H9 (cell line): ENCODE data around the gene VSIR. TPM values are rescaled to one million over a fixed set of nuclear protein-coding genes. Genes with fewer than 3 reads are reported as not detected.

Experiments used
- DNase-seq: peaks from one replicate; pipeline ENCODE4 v3.0.0-alpha.2; 2017
- H2AFZ ChIP-seq: one replicate; pipeline ENCODE4 v1.6.1; 2013; ENCODE audit warnings: mild to moderate bottlenecking, low read length, control low read depth, moderate library complexity
- H2AK5ac ChIP-seq: 2 replicates; pipeline ENCODE4 v1.6.1; 2013; ENCODE audit warnings: low read length, control low read depth, mixed read lengths; ENCODE audit not compliant: insufficient read length
- H2BK120ac ChIP-seq: one replicate; pipeline ENCODE4 v1.6.1; 2013; ENCODE audit warnings: low read depth, mild to moderate bottlenecking, low read length, control low read depth, inconsistent platforms; ENCODE audit not compliant: poor library complexity, severe bottlenecking
- H2BK12ac ChIP-seq: 2 replicates; pipeline ENCODE4 v1.6.1; 2013; ENCODE audit warnings: low read length, control low read depth, mixed read lengths, low read depth; ENCODE audit not compliant: insufficient read length
- H2BK15ac ChIP-seq: 2 replicates; pipeline ENCODE4 v1.6.1; 2013; ENCODE audit warnings: low read depth, low read length, control low read depth
- H2BK20ac ChIP-seq: one replicate; pipeline ENCODE4 v1.6.1; 2013; ENCODE audit warnings: low read depth, mild to moderate bottlenecking, low read length, control low read depth, inconsistent platforms; ENCODE audit not compliant: poor library complexity, severe bottlenecking
- H2BK5ac ChIP-seq: 2 replicates; pipeline ENCODE4 v1.6.1; 2013; ENCODE audit warnings: low read length, control low read depth, mixed read lengths; ENCODE audit not compliant: insufficient read length
- H3K14ac ChIP-seq: 2 replicates; pipeline ENCODE4 v1.6.1; 2013; ENCODE audit warnings: low read length, control low read depth; ENCODE audit not compliant: insufficient read depth
- H3K18ac ChIP-seq: 2 replicates; pipeline ENCODE4 v1.6.1; 2013; ENCODE audit warnings: low read depth, mild to moderate bottlenecking, mixed read lengths, low read length, control low read depth; ENCODE audit not compliant: insufficient read length
- H3K23ac ChIP-seq: 2 replicates; pipeline ENCODE4 v1.6.1; 2013; ENCODE audit warnings: low read length, control low read depth, mixed read lengths, low read depth; ENCODE audit not compliant: insufficient read length
- H3K23me2 ChIP-seq: 2 replicates; pipeline ENCODE4 v1.6.1; 2013; ENCODE audit warnings: low read depth, mild to moderate bottlenecking, mixed read lengths, low read length, control low read depth; ENCODE audit not compliant: insufficient read length, poor library complexity, severe bottlenecking
- H3K27ac ChIP-seq: 2 replicates; pipeline ENCODE4 v1.5.1; 2013; ENCODE audit warnings: low read length, control low read depth, mixed read lengths, low read depth; ENCODE audit not compliant: insufficient read length
- H3K27me3 ChIP-seq: 2 replicates; pipeline ENCODE4 v1.6.1; 2013; ENCODE audit warnings: low read length, control low read depth, inconsistent platforms; ENCODE audit not compliant: insufficient read depth
- H3K4ac ChIP-seq: 2 replicates; pipeline ENCODE4 v1.6.1; 2013; ENCODE audit warnings: low read depth, mild to moderate bottlenecking, control low read depth, inconsistent platforms, low read length, moderate library complexity
- H3K4me1 ChIP-seq: 2 replicates; pipeline ENCODE4 v1.6.1; 2013; ENCODE audit warnings: low read length, control low read depth, inconsistent platforms; ENCODE audit not compliant: insufficient read depth
- H3K4me2 ChIP-seq: 2 replicates; pipeline ENCODE4 v1.6.1; 2013; ENCODE audit warnings: low read length, control low read depth, mixed read lengths; ENCODE audit not compliant: insufficient read length, insufficient read depth
- H3K56ac ChIP-seq: 2 replicates; pipeline ENCODE4 v1.6.1; 2013; ENCODE audit warnings: low read depth, mild to moderate bottlenecking, mixed read lengths, low read length, control low read depth; ENCODE audit not compliant: insufficient read length
- H3K79me1 ChIP-seq: 2 replicates; pipeline ENCODE4 v1.6.1; 2013; ENCODE audit warnings: low read depth, mild to moderate bottlenecking, moderate library complexity, low read length, control low read depth, inconsistent platforms; ENCODE audit not compliant: insufficient read depth, poor library complexity, severe bottlenecking
- H3K79me2 ChIP-seq: 2 replicates; pipeline ENCODE4 v1.6.1; 2013; ENCODE audit warnings: low read length, control low read depth, inconsistent platforms; ENCODE audit not compliant: insufficient read depth
- H3K9ac ChIP-seq: 2 replicates; pipeline ENCODE4 v1.6.1; 2013; ENCODE audit warnings: low read length, control low read depth, mixed read lengths; ENCODE audit not compliant: insufficient read length; ENCODE audit errors: extremely low read depth
- H3K9me3 ChIP-seq: one replicate; pipeline ENCODE4 v1.6.1; 2013; ENCODE audit warnings: low read depth, low read length, inconsistent platforms; ENCODE audit not compliant: control insufficient read depth
- H3T11ph ChIP-seq: one replicate; pipeline ENCODE4 v1.6.1; 2013; ENCODE audit warnings: mild to moderate bottlenecking, low read length, control low read depth, inconsistent platforms
- H4K20me1 ChIP-seq: one replicate; pipeline ENCODE4 v1.6.1; 2013; ENCODE audit not compliant: control insufficient read depth, insufficient read length, insufficient read depth
- H4K5ac ChIP-seq: 2 replicates; pipeline ENCODE4 v1.6.1; 2013; ENCODE audit warnings: low read depth, mild to moderate bottlenecking, mixed read lengths, low read length, control low read depth; ENCODE audit not compliant: insufficient read length
- H4K8ac ChIP-seq: replicated peaks from 2 replicates; pipeline ENCODE4 v1.6.1; 2013; ENCODE audit warnings: low read length, control low read depth, mixed read lengths, low read depth; ENCODE audit not compliant: insufficient read length
- H4K91ac ChIP-seq: 2 replicates; pipeline ENCODE4 v1.6.1; 2013; ENCODE audit warnings: low read depth, mild to moderate bottlenecking, moderate library complexity, mixed read lengths, low read length, control low read depth; ENCODE audit not compliant: insufficient read length
- H3K27ac Mint-ChIP-seq, 3 experiments: 2 replicates in 2 of 3; 3 replicates in 1 of 3; pipeline ENCODE4 v1.8.0; 2020 to 2021; ENCODE audit warnings: mixed read lengths in 3 of 3, mild to moderate bottlenecking in 1 of 3, moderate library complexity in 1 of 3
- H3K27me3 Mint-ChIP-seq: 2 replicates; pipeline ENCODE4 v1.8.0; 2021; ENCODE audit warnings: low read depth, mild to moderate bottlenecking, moderate library complexity, mixed read lengths
- H3K36me3 Mint-ChIP-seq, 3 experiments: 2 replicates in 2 of 3; 3 replicates in 1 of 3; pipeline ENCODE4 v1.8.0; 2020 to 2021; ENCODE audit warnings: low read depth in 3 of 3, mixed read lengths in 3 of 3; ENCODE audit not compliant: insufficient read depth in 1 of 3
- H3K4me1 Mint-ChIP-seq, 2 experiments: 2 replicates each; pipeline ENCODE4 v1.8.0; 2020; ENCODE audit warnings: mixed read lengths in 2 of 2
- H3K4me3 Mint-ChIP-seq, 2 experiments: 2 replicates in 1 of 2; 3 replicates in 1 of 2; pipeline ENCODE4 v1.8.0; 2020 to 2021; ENCODE audit warnings: mild to moderate bottlenecking in 2 of 2, mixed read lengths in 2 of 2, moderate library complexity in 1 of 2
- H3K9me3 Mint-ChIP-seq, 2 experiments: 2 replicates in 1 of 2; 3 replicates in 1 of 2; pipeline ENCODE4 v1.8.0; 2020; ENCODE audit warnings: mild to moderate bottlenecking in 2 of 2, mixed read lengths in 2 of 2, moderate library complexity in 1 of 2
- WGBS: extraction: QIAGEN DNeasy Blood & Tissue Kit; methylation state at CpG from one replicate; pipeline ENCODE4 v1.1.7; 2013; ENCODE audit warnings: missing lambda C conversion rate, low lambda C conversion rate, mixed read lengths; ENCODE audit not compliant: insufficient read length; ENCODE audit errors: extremely low coverage; 5-methylcytosine and 5-hydroxymethylcytosine counted together
- total RNA-seq: library from RNA; stranded (reverse); gene quantifications from 2 replicates; pipeline ENCODE4 v1.2.1, GENCODE V29; 2021
- TF ChIP-seq, protein P1 (sequence below): fragments of 200-600 bp; sonication (generic); conservative IDR thresholded peaks from 3 replicates; pipeline ENCODE4 v1.8.0; 2021; ENCODE audit warnings: antibody characterized with exemption, mild to moderate bottlenecking

Gene VSIR
- total RNA-seq, 1 experiment from 2014 or later = 0.11 TPM

DNA sequence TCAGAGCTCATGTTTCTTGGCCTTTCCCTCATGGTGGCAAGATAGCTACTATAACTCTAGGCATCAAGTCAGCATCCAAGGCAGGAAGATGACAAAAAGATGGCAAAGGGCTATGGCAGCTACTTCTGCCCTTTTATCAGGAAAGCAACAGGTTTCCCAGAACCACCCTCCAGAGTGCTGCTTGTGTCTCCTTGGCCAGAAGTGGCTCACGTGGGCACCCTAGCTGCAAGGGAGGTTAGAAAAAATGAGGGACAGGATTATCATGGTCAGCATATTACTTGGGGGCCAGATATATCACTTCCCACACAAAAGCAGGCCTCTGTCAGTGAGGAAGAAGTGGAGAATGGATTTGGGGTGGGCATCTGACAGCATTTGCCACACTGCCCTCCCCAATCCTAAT is 29.5 kb downstream of the VSIR start:
- no peak for DNase-seq
- Histone ChIP-seq H3K79me1 (no peaks in the 10 kb centered on the region), H3K27me3 (no peaks in the 10 kb centered on the region), H3K9me3 (no peaks in the 10 kb centered on the region), H3K4me2 (no peak overlapping the region), H2AK5ac (no peak overlapping the region), H4K5ac (no peak overlapping the region), H2BK15ac (no peak overlapping the region), H3K79me2 (no peaks in the 10 kb centered on the region), H3K23me2 (no peaks in the 10 kb centered on the region), H2BK5ac (no peak overlapping the region), H3K23ac (no peak overlapping the region), H3K56ac (no peak overlapping the region), H4K91ac (no peak overlapping the region), H2BK120ac (no peak overlapping the region), H3K14ac (no peak overlapping the region), H3K18ac (no peak overlapping the region), H3K27ac (no peak overlapping the region), H3K4me1 (no peaks in the 10 kb centered on the region), H2AFZ (no peak overlapping the region), H2BK20ac (no peak overlapping the region), H3T11ph (no peak overlapping the region), H4K8ac (no peak overlapping the region), H2BK12ac (no peak overlapping the region), H4K20me1 (no peaks in the 10 kb centered on the region), H3K9ac (no peak overlapping the region), H3K4ac (no peak overlapping the region)
- TF ChIP-seq, protein P1, sequence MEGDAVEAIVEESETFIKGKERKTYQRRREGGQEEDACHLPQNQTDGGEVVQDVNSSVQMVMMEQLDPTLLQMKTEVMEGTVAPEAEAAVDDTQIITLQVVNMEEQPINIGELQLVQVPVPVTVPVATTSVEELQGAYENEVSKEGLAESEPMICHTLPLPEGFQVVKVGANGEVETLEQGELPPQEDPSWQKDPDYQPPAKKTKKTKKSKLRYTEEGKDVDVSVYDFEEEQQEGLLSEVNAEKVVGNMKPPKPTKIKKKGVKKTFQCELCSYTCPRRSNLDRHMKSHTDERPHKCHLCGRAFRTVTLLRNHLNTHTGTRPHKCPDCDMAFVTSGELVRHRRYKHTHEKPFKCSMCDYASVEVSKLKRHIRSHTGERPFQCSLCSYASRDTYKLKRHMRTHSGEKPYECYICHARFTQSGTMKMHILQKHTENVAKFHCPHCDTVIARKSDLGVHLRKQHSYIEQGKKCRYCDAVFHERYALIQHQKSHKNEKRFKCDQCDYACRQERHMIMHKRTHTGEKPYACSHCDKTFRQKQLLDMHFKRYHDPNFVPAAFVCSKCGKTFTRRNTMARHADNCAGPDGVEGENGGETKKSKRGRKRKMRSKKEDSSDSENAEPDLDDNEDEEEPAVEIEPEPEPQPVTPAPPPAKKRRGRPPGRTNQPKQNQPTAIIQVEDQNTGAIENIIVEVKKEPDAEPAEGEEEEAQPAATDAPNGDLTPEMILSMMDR = no peak
- Mint-ChIP-seq H3K4me1 (peaks cover 14 to 24% of the 10 kb centered on the region in 2 experiments), H3K27me3 (peaks cover 2% of the 10 kb centered on the region), H3K4me3 (no peak overlapping the region), H3K9me3 (peaks cover 0 to 4% of the 10 kb centered on the region in 2 experiments; a peak in 1 of 5 replicates), H3K27ac (no peak overlapping the region), H3K36me3 (0 out of 7 replicates have a peak, but pooled peaks cover 0 to 4% (median 0%) of the 10 kb centered on the region in 3 experiments)
- no CpG with 5 or more reads among the region's 1 CpG for WGBS
